ENCODE results near the gene NUAK2. TPM values are rescaled to one million over a fixed set of nuclear protein-coding genes. Genes with fewer than 3 reads are reported as not detected.
"Not testable (repeated sequence)": the region's sequence is repeated elsewhere in the genome, so short reads cannot be mapped to it uniquely, and the experiment has no call there.

Gene NUAK2
- 10 to 100 TPM; 15.8 to 32.0 (median 21.4) TPM for total RNA-seq

- DNase-seq: peak; percentile 51
- Histone ChIP-seq H3K27ac (peak within 1 kb of the TSS; percentile 86 to 93 (median 92)), H3K27me3 (peaks cover 0 to 8% (median 0%) of the 10 kb centered on the region in 4 donors), H3K9me3 (no peaks in the 10 kb centered on the region), H3K4me3 (peak within 1 kb of the TSS; percentile 70 to 81 (median 76)), H3K4me1 (peaks cover 27 to 65% (median 34%) of the 10 kb centered on the region in 3 donors), H3K36me3 (no peaks in the 10 kb centered on the region)
- intact Hi-C loops (cut with DNase I): no loop called here
- peak in 3 of 4 donors; percentile 68 to 93 (median 70) for TF ChIP-seq POLR2A (IDR thresholded peaks at IDR 0.05)
- TF ChIP-seq, protein P1, sequence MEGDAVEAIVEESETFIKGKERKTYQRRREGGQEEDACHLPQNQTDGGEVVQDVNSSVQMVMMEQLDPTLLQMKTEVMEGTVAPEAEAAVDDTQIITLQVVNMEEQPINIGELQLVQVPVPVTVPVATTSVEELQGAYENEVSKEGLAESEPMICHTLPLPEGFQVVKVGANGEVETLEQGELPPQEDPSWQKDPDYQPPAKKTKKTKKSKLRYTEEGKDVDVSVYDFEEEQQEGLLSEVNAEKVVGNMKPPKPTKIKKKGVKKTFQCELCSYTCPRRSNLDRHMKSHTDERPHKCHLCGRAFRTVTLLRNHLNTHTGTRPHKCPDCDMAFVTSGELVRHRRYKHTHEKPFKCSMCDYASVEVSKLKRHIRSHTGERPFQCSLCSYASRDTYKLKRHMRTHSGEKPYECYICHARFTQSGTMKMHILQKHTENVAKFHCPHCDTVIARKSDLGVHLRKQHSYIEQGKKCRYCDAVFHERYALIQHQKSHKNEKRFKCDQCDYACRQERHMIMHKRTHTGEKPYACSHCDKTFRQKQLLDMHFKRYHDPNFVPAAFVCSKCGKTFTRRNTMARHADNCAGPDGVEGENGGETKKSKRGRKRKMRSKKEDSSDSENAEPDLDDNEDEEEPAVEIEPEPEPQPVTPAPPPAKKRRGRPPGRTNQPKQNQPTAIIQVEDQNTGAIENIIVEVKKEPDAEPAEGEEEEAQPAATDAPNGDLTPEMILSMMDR (IDR thresholded peaks at IDR 0.05): peak in 4 of 6 experiments; percentile 4 to 45 (median 24)
- WGBS, 2 donors: 0 to 1% methylated on average over 4 to 35 of the region's 75 CpGs
Observed at GRCh38 chr1:205321162-205321958, at the start of gene NUAK2. TSS of gene NUAK2 (minus strand) at chr1:205321745. CDS start at chr1:205321628, 117 bp downstream.

DNA sequence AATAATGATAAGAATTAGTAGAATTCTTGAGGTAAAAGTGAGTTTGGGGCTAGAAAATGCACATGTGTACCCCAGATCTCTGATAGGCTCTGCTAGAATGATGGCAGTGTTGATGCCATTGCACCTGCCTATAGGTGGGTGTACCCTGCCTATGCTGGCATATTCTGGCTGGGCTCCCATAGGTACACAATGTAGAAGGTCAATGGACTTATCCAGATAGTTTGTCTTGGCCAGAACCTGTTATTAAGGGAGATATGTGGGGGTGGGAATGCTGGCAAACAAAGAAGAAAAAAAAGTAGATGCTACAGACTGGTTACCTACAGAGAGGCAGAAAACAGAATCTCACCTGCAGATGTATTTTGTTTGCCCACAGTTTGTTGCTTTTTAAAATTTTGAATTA lies 49.2 kb upstream of the NUAK2 start:
- Histone ChIP-seq H3K27ac (no peak overlapping the region), H3K4me3 (no peak overlapping the region), H3K9me3 (no peaks in the 10 kb centered on the region), H3K27me3 (peaks cover 0 to 34% (median 0%) of the 10 kb centered on the region in 4 donors), H3K36me3 (no peaks in the 10 kb centered on the region), H3K4me1 (peaks cover 5 to 46% (median 28%) of the 10 kb centered on the region in 3 donors)
- TF ChIP-seq, protein P1 (IDR thresholded peaks at IDR 0.05): no peak
- no peak for TF ChIP-seq POLR2A (IDR thresholded peaks at IDR 0.05)
- intact Hi-C loops (cut with DNase I): no loop called here
- DNase-seq: no peak

GRCh38 chr1:205369701-205370123 lies 48.2 kb upstream of the NUAK2 start:
- Histone ChIP-seq H3K4me1 (peaks cover 5 to 35% (median 22%) of the 10 kb centered on the region in 3 donors), H3K27me3 (peaks cover 0 to 29% (median 0%) of the 10 kb centered on the region in 4 donors), H3K27ac (no peak overlapping the region), H3K4me3 (no peak overlapping the region), H3K36me3 (no peaks in the 10 kb centered on the region), H3K9me3 (no peaks in the 10 kb centered on the region)
- no peak for TF ChIP-seq POLR2A (IDR thresholded peaks at IDR 0.05)
- TF ChIP-seq, protein P1 (IDR thresholded peaks at IDR 0.05): no peak
- intact Hi-C loops (cut with DNase I): no loop called here
- 40 to 72% methylated on average over 3 of the region's 3 CpGs for WGBS, 2 donors
- DNase-seq: no peak

GRCh38 chr1:205368478-205368877 lies 46.9 kb upstream of the NUAK2 start:
- DNase-seq: no peak
- Histone ChIP-seq H3K36me3 (no peaks in the 10 kb centered on the region), H3K4me3 (no peak overlapping the region), H3K27me3 (peaks cover 0 to 21% (median 0%) of the 10 kb centered on the region in 4 donors), H3K4me1 (peaks cover 5 to 23% (median 15%) of the 10 kb centered on the region in 3 donors), H3K9me3 (no peaks in the 10 kb centered on the region), H3K27ac (no peak overlapping the region)
- WGBS, 2 donors: 84 to 96% methylated on average over 6 of the region's 6 CpGs
- TF ChIP-seq POLR2A (IDR thresholded peaks at IDR 0.05): no peak
- TF ChIP-seq, protein P1 (IDR thresholded peaks at IDR 0.05): no peak
- intact Hi-C loops (cut with DNase I): no loop called here

- WGBS, 2 donors: 24 to 35% methylated on average over 7 to 8 of the region's 8 CpGs
- no peaks in the 10 kb centered on the region for H3K9me3 ChIP-seq
- peaks cover 0 to 5% (median 4%) of the 10 kb centered on the region in 3 donors for H3K4me1 ChIP-seq
- intact Hi-C loops (cut with DNase I): no loop called here
- no peak for DNase-seq
- H3K27ac ChIP-seq: no peak overlapping the region
- no peaks in the 10 kb centered on the region for H3K36me3 ChIP-seq
- H3K27me3 ChIP-seq: peaks cover 0 to under 1% (median 0%) of the 10 kb centered on the region in 4 donors
- no peak overlapping the region for H3K4me3 ChIP-seq
- no peak for TF ChIP-seq POLR2A (IDR thresholded peaks at IDR 0.05)
- TF ChIP-seq, protein P1 (IDR thresholded peaks at IDR 0.05): no peak
Observed at GRCh38 chr1:205365945-205366463, 44.5 kb upstream of the NUAK2 start.

DNA sequence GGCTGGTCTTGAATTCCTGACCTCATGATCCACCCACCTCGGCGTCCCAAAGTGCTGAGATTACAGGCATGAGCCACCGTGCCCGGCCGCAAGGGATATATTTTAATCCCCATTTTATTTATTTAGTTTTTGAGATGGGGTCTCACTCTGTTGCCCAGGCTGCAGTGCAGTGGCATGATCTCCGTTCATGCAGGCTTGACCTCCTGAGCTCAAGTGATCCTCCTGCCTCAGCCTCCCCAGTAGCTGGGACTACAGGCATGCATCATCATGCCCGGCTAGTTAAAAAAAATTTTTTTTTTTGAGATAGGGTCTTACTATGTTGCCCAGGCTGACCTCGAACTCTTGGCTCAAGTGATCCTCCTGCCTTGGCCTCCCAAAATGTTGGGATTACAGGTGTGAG lies 43.5 kb upstream of the NUAK2 start:
- H3K27me3 ChIP-seq; DNase-seq; H3K27ac ChIP-seq; H3K4me3 ChIP-seq; H3K4me1 ChIP-seq; intact Hi-C loops (cut with DNase I); H3K36me3 ChIP-seq; H3K9me3 ChIP-seq: not testable (repeated sequence)
- 86 to 100% methylated on average over 8 of the region's 8 CpGs for WGBS, 2 donors
